Hepatocyte (in vitro differentiated cells): ENCODE results near the gene INTS2.

ENCODE experiments used
- CTCF ChIP-seq: fragments of 200-600 bp; sonication (generic); IDR thresholded peaks from 2 replicates; pipeline ENCODE4 v1.5.1; 2016; ENCODE audit warnings: antibody characterized with exemption, mild to moderate bottlenecking; ENCODE audit not compliant: poor library complexity
- EZH2 ChIP-seq: fragments of 200-600 bp; sonication (generic); IDR thresholded peaks from 2 replicates; pipeline ENCODE4 v1.6.1; 2016; ENCODE audit warnings: antibody characterized with exemption, mild to moderate bottlenecking, borderline replicate concordance
- EZH2phosphoT487 ChIP-seq: fragments of 200-600 bp; sonication (generic); IDR thresholded peaks from one replicate; pipeline ENCODE4 v1.6.1; 2018; ENCODE audit warnings: antibody characterized with exemption, mild to moderate bottlenecking, low read depth, moderate library complexity; ENCODE audit not compliant: unreplicated experiment, severe bottlenecking

DNA sequence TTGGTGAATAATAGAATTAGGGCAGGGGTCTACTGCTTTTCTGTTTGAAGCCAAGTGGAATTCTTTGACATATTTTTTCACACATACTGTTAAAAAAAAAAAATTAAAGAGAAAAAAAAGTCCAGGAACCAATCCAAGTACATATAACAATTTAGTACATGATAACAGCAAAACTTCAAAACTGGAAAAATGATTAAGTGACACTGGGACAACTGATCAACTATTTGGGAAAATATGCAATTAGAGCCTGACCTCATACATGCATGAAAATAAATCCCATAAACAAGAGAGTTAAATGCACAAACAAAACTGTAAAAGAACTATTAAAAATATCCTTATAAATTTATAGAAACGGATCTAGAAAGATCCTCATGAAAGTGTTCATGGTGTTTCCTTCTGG lies 92.2 kb downstream of the INTS2 start:
- no peak for TF ChIP-seq EZH2
- TF ChIP-seq CTCF: no peak
- no peak for TF ChIP-seq EZH2phosphoT487
